ENCODE measurements around the gene KHDC1.
"Not testable (repeated sequence)": the region's sequence is repeated elsewhere in the genome, so short reads cannot be mapped to it uniquely, and the experiment has no call there.

KHDC1 gene, protein sequence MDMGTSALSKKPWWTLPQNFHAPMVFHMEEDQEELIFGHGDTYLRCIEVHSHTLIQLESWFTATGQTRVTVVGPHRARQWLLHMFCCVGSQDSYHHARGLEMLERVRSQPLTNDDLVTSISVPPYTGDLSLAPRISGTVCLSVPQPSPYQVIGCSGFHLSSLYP

DNA sequence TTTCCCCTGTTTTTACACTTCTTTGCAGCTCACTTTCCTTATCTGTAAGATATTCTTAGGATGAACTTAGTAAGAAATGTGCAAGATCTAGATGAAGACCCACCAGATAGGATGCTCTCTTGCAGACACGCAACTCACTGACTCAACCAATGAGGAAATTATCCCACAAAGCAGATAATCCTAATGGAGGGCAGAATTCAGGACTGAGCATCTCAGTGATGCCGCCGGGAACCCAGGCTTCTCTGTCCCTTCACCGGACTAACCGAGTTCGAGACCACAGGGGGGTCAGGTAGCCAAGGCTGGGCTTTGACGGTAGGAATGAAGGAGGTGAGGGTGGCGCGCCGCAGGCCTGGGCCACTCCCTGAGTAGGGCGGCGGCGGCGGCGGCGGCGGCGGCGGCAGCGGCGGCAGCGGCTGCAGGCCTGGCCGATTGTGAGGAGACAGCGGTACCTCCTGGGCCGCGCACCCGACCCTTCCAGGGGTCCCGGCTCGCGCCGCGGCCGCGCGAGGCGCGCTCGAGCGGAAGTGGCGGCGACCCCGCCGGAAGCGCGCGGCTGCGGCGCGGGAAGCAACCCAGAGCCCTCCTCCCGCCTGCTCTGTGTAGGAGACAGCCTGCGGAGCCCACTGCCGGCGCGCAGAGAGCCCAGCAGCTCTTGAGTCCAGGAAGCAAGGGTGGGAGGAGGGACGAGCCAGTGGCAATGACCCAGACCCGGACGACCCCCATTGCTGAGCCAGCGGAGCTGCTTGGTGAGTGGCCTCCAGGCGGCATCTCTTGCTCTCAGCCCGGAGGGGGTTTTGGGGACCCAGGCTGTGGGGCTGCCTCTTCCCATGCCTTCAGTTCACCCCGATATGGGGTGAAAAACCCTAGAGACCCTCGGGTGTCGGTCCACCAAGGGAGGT lies at the start of gene KHDC1:
Gene KHDC1 (minus strand): TSS at position 526 of the 899 bp plus-strand sequence. CDS start 20,679 bp downstream, outside the sequence.
- DNase-seq (ENCODE audit: low read depth in 4 of 4, low spot score in 1 of 4): peak; percentile 25 to 51 (median 36)

DNA sequence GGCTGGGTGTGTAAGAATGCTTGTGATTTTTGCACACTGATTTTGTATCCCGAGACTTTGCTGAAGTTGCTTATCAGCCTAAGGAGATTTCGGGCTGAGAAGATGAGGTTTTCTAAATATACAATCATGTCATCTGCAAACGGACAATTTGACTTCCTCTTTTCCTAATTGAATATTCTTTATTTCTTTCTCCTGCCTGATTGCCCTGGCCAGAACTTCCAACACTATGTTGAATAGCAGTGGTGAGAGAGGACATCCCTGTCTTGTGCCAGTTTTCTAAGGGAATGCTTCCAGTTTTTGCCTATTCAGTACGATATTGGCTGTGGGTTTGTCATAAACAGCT lies 47.5 kb upstream of the KHDC1 start:
- not testable (repeated sequence) for DNase-seq (ENCODE audit: low read depth in 4 of 4, low spot score in 1 of 4)

DNA sequence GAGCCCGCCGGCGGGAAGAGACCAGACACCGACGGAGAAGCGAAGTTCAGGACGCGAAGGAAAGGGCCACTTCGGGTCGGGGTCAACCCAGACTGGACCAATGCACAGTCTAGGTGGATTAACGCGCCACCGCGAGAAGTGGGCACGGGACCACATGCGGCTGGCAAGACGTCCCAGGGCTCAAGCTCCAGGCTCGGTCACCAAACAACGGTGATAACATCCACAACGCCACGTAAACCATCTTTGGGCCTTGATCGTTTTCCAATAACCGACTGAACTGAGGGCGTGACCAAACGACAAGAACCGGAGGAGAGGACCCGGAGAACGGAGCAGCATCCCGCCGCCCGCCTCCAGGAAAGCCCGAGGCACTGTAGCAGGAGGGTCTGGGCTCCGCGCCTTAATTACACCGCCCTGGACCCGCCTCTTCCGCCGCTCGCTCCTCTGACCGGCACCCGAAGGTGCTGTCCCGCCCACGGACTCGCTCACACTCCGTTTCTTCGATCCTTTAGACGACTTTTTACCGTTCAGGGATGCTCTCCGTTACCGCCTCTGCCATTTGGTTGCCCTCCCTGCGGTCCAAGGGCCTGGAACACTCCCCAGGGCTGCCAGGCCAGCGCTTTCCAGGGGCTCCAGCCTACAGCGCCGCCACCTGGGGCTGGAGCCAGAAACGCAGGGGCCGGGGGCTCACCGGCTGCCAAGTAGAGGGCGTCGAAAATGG lies 46.9 kb upstream of the KHDC1 start:
- DNase-seq (ENCODE audit: low read depth in 4 of 4, low spot score in 1 of 4): peak; percentile 13 to 71 (median 30)

DNA sequence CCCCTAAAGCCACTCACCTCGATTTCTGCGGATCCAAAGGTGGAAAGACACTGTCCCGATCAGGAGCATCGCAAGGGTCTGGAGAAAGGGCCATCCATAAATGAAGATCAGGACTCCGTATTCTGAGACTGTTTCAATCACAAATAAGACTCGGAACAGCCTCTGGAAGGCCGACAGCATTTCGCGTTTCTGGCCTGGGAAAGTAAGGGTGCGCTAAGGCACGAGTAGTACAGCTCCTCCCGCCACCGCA lies 46.5 kb upstream of the KHDC1 start:
- no peak for DNase-seq (ENCODE audit: low read depth in 4 of 4, low spot score in 1 of 4)

DNA sequence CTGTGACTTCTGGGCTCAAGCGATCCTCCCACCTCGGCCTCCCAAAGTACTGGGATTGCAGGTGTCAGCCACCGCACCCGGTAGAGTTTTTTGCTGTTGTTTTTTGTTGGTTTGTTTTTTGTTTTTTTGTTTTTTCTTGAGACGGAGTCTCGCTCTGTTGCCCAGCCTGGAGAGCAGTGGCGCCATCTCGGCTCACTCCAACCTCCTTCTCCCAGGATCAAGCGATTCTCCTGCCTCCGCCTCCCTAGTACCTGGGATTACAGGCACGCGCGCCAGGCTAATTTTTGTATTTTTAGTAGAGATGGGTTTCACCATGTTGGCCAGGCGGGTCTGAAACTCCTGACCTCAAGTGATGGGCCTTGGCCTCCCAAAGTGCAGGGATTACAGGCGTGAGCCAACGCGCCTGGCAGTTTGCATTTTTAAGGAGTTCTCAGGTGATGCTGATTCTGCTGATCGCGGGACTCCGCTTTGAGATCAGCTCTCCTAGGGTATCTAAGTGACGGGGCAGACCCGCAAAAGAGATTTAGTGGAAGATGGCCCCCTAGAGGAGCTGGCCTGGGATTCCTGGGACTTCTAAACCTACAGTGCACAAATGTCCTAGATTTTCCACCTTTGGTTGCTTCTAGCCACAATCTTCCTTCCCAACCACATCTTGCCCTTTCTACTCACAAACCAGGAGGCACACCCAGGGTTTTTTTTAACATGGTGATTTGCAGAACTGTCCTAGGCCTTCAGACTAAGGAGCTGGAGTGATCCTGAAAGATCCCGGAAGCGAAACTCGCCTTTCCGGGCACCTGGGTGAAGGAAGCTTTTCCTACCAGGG lies 45.9 kb upstream of the KHDC1 start:
- DNase-seq (ENCODE audit: low read depth in 4 of 4, low spot score in 1 of 4): no peak

DNA sequence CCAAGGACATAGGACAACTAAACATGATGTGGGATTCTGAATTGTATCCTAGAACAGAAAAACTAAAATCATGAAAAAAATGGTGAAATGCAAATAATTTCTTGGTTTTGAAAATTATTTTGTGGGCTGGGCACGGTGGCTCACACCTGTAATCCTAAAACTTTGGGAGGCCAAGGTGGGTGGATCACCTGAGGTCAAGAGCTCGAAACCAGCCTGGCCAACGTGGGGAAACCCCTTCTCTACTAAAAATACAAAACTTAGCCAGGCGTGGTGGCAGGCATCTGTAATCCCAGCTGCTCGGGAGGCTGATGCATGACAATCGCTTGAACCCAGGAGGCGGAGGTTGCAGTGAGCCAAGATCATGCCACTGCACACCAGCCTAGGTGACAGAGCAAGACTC lies 40.8 kb upstream of the KHDC1 start:
- not testable (repeated sequence) for DNase-seq (ENCODE audit: low read depth in 4 of 4, low spot score in 1 of 4)

DNA sequence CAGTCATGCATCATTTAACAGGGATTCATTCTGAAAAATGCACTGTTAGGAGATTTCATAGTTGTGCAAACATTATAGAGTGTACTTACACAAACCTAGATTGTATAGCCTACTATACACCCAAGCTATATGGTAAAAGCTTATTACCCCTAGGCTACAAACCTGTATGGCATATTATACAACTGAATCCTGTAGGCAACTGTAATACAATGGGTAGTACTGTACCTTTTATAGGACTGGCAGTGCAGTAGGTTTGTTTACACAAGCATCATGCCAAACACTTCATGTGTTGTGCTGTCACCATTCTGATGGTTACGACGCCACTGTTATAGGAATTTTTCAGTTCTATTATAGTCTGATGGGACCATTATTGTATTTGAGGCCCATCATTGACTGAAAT lies 39.3 kb upstream of the KHDC1 start:
- DNase-seq (ENCODE audit: low read depth in 4 of 4, low spot score in 1 of 4): no peak

DNA sequence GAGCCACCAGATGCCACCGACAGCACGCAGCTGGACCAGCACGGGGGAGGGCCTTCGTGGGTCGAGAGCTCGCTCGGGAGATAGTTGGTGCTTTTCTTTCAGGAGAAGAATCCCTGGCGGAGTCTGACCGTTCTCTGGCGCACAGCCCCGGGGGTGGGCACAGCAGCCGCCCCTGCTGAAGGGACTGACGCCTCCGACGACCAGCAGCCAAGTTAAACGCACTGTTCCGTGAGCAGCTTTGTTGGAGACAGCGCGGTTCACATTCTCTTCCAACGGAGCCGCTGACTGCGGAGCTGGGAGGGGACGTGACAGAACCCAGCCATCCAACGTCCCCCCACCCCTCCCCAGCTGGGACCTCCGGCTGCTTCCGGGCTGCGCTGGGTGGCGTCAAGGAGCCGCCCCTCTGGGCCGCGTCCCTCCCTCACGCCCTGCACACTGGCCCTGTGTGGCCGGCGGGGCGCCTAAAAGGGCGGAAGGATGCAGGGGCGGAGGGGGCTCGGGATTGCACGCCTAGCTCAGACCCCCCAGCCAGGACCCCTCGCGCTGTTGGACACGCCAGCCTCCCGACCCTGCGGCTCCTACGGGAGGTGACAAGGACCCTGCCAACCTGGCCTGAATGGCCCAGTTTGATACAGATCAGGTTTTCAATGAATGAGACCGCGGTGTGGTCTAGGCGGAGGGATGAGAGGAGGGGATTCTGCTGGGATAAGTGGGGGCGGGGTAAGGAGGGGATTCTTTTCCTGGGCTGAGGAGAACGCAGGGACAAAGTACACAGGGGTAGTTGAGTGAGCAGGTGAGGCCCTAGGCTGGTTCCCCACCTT lies 36.4 kb upstream of the KHDC1 start:
- DNase-seq (ENCODE audit: low read depth in 4 of 4, low spot score in 1 of 4): no peak

DNA sequence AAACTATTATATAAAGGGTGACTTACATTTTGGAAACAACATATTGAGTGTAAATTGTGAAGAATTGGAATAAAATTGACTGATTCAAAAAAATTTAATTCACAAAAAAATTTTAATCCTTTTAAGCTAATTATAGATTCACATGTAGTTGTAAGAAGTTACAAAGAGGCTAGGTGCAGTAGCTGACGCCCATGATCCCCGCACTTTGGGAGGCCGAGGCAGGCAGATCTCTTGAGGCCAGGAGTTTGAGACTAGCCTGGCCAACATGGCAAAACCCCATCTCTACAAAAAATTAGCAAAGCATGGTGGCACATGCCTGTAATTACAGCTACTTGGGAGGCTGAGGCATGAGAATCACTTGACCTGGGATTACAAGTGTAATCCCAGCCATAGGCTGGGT lies 30.3 kb upstream of the KHDC1 start:
- no peak for DNase-seq (ENCODE audit: low read depth in 4 of 4, low spot score in 1 of 4)

DNA sequence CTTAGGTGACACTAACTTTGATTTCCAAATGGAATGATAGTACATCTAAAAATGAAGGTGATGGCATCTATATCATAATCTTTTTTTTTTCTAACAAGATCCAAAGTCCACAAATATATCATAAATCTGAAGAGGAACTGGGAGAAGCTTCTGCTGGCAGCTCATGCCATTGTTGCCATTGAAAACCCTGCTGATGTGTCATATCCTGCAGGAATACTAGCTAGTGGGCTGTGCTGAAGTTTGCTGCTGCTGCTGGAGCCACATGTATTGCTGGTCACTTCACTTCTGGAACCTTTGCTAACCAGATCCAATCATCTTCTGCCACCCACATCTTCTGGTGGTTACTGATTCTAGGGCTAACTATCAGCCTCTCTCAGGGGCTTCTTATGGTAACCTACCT lies 27.4 kb upstream of the KHDC1 start:
- no peak for DNase-seq (ENCODE audit: low read depth in 4 of 4, low spot score in 1 of 4)

DNA sequence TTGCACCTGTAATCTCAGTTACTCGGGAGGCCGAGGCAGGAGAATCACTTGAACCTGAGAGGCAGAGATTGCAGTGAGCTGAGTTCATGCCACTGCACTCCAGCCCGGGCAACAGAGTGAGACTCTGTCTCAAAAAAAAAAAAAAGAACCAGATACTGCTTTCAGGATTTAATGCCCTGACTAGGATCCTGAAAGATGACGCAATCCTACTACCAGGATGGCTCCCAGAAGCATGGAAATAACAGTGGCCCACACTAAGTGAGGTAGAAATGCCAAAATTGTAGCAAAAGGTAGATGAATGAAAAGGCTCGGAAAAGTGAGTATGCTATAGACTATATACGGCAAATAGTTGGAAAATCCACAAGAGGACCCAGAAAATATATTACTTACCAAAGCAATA lies 23.8 kb upstream of the KHDC1 start:
- DNase-seq (ENCODE audit: low read depth in 4 of 4, low spot score in 1 of 4): no peak

DNA sequence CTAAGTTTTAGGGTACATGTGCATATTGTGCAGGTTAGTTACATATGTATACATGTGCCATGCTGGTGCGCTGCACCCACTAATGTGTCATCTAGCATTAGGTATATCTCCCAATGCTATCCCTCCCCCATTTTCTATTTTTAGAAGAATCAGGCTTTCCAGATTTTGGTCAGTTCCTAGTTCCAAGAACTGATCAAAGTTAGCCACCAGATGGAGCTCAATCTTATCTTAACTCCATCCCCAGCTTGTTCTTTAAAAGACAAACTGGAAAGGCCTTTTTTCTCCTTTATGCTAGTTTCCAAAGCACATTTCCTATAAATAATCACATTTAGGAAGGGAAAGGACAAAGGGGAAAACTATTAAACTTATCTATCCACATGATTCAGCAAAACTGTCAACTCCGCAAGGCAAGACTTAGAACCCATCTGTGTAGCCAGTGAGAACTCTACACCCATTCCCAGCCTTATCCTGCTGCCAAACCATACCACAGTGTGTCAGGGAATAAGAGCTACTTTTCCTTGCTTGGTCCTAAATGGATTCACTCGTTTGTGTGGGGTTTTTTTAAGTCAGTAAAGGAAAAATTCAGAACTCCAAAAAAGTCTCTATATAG lies 22.8 kb upstream of the KHDC1 start:
- DNase-seq (ENCODE audit: low read depth in 4 of 4, low spot score in 1 of 4): no peak

DNA sequence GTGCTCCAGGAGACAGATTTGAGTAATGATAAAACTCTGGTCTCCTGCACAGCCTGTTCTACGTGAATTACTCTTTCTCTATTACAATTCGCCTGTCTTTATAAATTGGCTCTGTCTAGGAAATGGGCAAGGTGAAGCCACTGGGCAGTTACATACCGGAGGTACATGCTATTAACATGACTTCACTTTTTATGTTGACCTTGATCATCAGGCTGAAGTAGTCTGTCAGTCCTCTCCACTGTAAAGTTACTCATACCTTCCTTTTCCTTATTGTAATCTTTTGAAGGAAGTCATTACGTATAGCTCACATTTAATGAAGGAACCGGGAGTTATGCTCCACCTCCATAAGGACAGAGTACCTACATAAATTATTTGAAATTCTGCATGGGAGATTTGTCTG lies 19.9 kb upstream of the KHDC1 start:
- DNase-seq (ENCODE audit: low read depth in 4 of 4, low spot score in 1 of 4): no peak

DNA sequence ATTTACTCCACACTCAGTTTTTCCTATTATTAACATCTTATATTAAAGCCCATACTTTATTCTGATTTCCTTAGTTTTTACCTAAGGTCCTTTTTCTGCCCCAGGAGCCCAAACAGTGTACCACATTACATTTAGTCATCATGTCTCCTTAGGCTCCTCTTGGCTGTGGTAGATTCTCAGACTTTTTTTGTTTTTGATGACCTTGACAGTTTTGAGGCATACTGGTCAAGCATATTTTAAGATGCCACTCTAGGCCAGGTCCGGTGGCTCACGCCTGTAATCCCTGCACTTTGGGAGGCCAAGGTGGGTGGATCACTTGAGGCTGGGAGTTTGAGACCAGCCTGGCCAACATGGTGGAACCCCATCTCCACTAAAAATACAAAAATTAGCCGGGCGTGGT lies 18.7 kb upstream of the KHDC1 start:
- DNase-seq (ENCODE audit: low read depth in 4 of 4, low spot score in 1 of 4): not testable (repeated sequence)

DNA sequence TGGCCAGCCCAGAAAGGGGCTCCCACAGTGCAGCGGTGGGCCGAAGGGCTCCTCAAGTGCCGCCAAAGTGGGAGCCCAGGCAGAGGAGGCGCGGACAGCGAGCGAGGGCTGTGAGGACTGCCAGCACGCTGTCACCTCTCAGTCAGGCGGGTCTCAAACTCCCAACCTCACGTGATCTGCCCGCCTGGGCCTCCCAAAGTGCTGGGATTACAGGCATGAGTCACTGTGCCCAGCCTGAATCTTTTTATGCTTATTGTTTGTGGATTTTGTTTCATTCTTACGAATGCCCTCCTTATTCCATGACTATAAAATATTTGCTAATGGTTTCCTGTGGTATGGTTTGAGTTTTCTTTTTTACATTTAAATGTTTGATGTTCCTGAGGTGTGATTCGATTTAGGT lies 6.3 kb upstream of the KHDC1 start:
- not testable (repeated sequence) for DNase-seq (ENCODE audit: low read depth in 4 of 4, low spot score in 1 of 4)

DNA sequence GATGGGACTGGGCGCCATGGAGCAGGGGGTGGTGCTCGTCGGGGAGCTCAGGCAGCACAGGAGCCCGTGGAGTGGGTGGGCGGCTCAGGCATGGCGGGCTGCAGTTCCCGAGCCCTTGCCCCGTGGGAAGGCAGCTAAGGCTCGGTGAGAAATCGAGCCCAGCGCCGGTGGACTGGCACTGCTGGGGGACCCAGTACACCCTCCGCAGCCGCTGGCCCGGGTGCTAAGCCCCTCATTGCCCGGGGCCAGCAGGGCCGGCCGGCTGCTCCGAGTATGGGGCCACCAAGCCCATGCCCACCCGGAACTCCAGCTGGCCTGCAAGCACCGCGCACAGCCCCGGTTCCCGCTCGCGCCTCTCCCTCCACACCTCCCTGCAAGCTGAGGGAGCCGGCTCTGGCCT lies 5.9 kb upstream of the KHDC1 start:
- not testable (repeated sequence) for DNase-seq (ENCODE audit: low read depth in 4 of 4, low spot score in 1 of 4)

DNA sequence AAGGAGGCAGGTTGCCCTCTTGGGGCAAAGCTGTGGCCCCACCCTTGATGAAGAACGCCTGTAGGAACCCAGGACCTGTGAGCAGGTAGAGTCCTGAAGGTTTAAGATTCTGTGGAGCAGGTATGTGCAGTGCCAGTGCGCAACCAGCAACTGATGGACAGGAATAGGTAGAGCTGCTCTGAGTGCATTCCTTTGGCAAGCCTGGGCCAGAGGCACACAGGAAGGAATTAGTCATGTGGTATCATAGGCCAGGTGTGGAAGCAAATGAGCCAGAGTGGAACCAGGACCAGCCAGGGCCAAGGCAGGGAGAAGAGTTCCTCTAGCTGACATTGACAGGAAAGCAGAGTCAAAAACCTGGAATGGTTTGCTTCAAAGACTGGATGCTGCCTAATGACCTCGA lies 1.4 kb upstream of the KHDC1 start:
- no peak for DNase-seq (ENCODE audit: low read depth in 4 of 4, low spot score in 1 of 4)

DNA sequence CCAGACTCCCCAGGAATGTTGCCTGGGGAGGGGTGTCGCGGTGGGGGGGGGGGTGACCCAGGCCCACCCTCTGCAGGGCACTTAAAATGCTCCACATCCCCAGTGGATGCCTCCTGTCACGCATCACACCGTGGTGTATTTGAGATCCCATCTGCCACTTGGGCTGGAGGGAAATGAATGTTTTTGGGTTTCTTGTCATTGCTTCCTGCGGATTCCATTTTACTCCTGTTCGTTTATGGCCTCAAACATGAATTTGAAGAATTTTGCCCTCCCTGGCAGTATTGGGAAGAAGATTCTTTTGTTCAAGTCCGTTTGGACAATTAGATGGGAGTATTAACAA lies 544 bp upstream of the KHDC1 start:
- peak in 1 of 4 experiments; percentile 6 for DNase-seq (ENCODE audit: low read depth in 4 of 4, low spot score in 1 of 4)

DNA sequence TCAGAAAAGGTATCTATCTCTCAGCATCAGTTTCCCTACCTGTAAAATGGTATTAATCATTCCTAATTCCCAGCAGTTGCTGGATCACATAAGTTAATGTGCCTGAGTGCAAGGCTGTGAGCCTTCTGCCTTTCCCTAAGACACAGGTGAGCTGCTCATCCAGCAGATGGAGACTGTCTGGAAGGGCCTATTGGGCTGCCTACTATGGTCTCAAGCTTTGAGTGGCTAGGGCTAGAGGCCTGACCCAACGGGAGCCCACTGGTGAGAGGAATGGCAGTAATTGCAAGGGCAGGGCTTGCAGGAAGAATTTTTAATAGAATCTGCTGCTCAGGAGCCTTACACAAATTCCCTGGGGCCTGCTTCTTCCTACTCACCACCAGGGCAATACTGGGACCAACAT lies 4.3 kb downstream of the KHDC1 start:
- DNase-seq (ENCODE audit: low read depth in 4 of 4, low spot score in 1 of 4): no peak

DNA sequence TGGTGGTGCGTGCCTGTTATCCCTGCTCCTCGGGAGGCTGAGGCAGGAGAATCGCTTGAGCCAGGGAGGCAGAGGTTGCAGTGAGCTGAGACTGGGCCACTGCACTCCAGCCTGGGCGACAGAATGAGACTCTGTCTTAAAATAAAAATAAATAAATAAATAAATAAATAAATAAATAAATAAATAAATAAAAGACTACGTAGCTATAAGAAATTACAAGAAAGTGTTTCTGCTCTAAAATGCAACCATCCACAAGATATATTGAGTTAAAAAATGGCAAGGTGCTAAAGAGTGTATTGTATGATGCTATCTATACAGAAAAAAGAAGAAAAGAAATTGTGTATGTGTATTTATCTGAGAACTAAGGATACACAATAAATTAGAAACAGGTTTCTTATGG lies 8.7 kb downstream of the KHDC1 start:
- DNase-seq (ENCODE audit: low read depth in 4 of 4, low spot score in 1 of 4): not testable (repeated sequence)

Data from stimulated activated CD4-positive, alpha-beta T cell treated with anti-CD3 and anti-CD28 coated beads, Interleukin-1b, Interleukin-23, amount 100 ng/mL, for 24 hours (primary cell).